H9 (cell line): ENCODE data around the gene MYL6B. TPM values are rescaled to one million over a fixed set of nuclear protein-coding genes. Genes with fewer than 3 reads are reported as not detected.

Experiments used
- DNase-seq: peaks from one replicate; pipeline ENCODE4 v3.0.0-alpha.2; 2017
- H2AFZ ChIP-seq: one replicate; pipeline ENCODE4 v1.6.1; 2013; ENCODE audit warnings: mild to moderate bottlenecking, low read length, control low read depth, moderate library complexity
- H2AK5ac ChIP-seq: 2 replicates; pipeline ENCODE4 v1.6.1; 2013; ENCODE audit warnings: low read length, control low read depth, mixed read lengths; ENCODE audit not compliant: insufficient read length
- H2BK120ac ChIP-seq: one replicate; pipeline ENCODE4 v1.6.1; 2013; ENCODE audit warnings: low read depth, mild to moderate bottlenecking, low read length, control low read depth, inconsistent platforms; ENCODE audit not compliant: poor library complexity, severe bottlenecking
- H2BK12ac ChIP-seq: 2 replicates; pipeline ENCODE4 v1.6.1; 2013; ENCODE audit warnings: low read length, control low read depth, mixed read lengths, low read depth; ENCODE audit not compliant: insufficient read length
- H2BK15ac ChIP-seq: 2 replicates; pipeline ENCODE4 v1.6.1; 2013; ENCODE audit warnings: low read depth, low read length, control low read depth
- H2BK20ac ChIP-seq: one replicate; pipeline ENCODE4 v1.6.1; 2013; ENCODE audit warnings: low read depth, mild to moderate bottlenecking, low read length, control low read depth, inconsistent platforms; ENCODE audit not compliant: poor library complexity, severe bottlenecking
- H2BK5ac ChIP-seq: 2 replicates; pipeline ENCODE4 v1.6.1; 2013; ENCODE audit warnings: low read length, control low read depth, mixed read lengths; ENCODE audit not compliant: insufficient read length
- H3K14ac ChIP-seq: 2 replicates; pipeline ENCODE4 v1.6.1; 2013; ENCODE audit warnings: low read length, control low read depth; ENCODE audit not compliant: insufficient read depth
- H3K18ac ChIP-seq: 2 replicates; pipeline ENCODE4 v1.6.1; 2013; ENCODE audit warnings: low read depth, mild to moderate bottlenecking, mixed read lengths, low read length, control low read depth; ENCODE audit not compliant: insufficient read length
- H3K23ac ChIP-seq: 2 replicates; pipeline ENCODE4 v1.6.1; 2013; ENCODE audit warnings: low read length, control low read depth, mixed read lengths, low read depth; ENCODE audit not compliant: insufficient read length
- H3K23me2 ChIP-seq: 2 replicates; pipeline ENCODE4 v1.6.1; 2013; ENCODE audit warnings: low read depth, mild to moderate bottlenecking, mixed read lengths, low read length, control low read depth; ENCODE audit not compliant: insufficient read length, poor library complexity, severe bottlenecking
- H3K27ac ChIP-seq: 2 replicates; pipeline ENCODE4 v1.5.1; 2013; ENCODE audit warnings: low read length, control low read depth, mixed read lengths, low read depth; ENCODE audit not compliant: insufficient read length
- H3K27me3 ChIP-seq: 2 replicates; pipeline ENCODE4 v1.6.1; 2013; ENCODE audit warnings: low read length, control low read depth, inconsistent platforms; ENCODE audit not compliant: insufficient read depth
- H3K4ac ChIP-seq: 2 replicates; pipeline ENCODE4 v1.6.1; 2013; ENCODE audit warnings: low read depth, mild to moderate bottlenecking, control low read depth, inconsistent platforms, low read length, moderate library complexity
- H3K4me1 ChIP-seq: 2 replicates; pipeline ENCODE4 v1.6.1; 2013; ENCODE audit warnings: low read length, control low read depth, inconsistent platforms; ENCODE audit not compliant: insufficient read depth
- H3K4me2 ChIP-seq: 2 replicates; pipeline ENCODE4 v1.6.1; 2013; ENCODE audit warnings: low read length, control low read depth, mixed read lengths; ENCODE audit not compliant: insufficient read length, insufficient read depth
- H3K56ac ChIP-seq: 2 replicates; pipeline ENCODE4 v1.6.1; 2013; ENCODE audit warnings: low read depth, mild to moderate bottlenecking, mixed read lengths, low read length, control low read depth; ENCODE audit not compliant: insufficient read length
- H3K79me1 ChIP-seq: 2 replicates; pipeline ENCODE4 v1.6.1; 2013; ENCODE audit warnings: low read depth, mild to moderate bottlenecking, moderate library complexity, low read length, control low read depth, inconsistent platforms; ENCODE audit not compliant: insufficient read depth, poor library complexity, severe bottlenecking
- H3K79me2 ChIP-seq: 2 replicates; pipeline ENCODE4 v1.6.1; 2013; ENCODE audit warnings: low read length, control low read depth, inconsistent platforms; ENCODE audit not compliant: insufficient read depth
- H3K9ac ChIP-seq: 2 replicates; pipeline ENCODE4 v1.6.1; 2013; ENCODE audit warnings: low read length, control low read depth, mixed read lengths; ENCODE audit not compliant: insufficient read length; ENCODE audit errors: extremely low read depth
- H3K9me3 ChIP-seq: one replicate; pipeline ENCODE4 v1.6.1; 2013; ENCODE audit warnings: low read depth, low read length, inconsistent platforms; ENCODE audit not compliant: control insufficient read depth
- H3T11ph ChIP-seq: one replicate; pipeline ENCODE4 v1.6.1; 2013; ENCODE audit warnings: mild to moderate bottlenecking, low read length, control low read depth, inconsistent platforms
- H4K20me1 ChIP-seq: one replicate; pipeline ENCODE4 v1.6.1; 2013; ENCODE audit not compliant: control insufficient read depth, insufficient read length, insufficient read depth
- H4K5ac ChIP-seq: 2 replicates; pipeline ENCODE4 v1.6.1; 2013; ENCODE audit warnings: low read depth, mild to moderate bottlenecking, mixed read lengths, low read length, control low read depth; ENCODE audit not compliant: insufficient read length
- H4K8ac ChIP-seq: replicated peaks from 2 replicates; pipeline ENCODE4 v1.6.1; 2013; ENCODE audit warnings: low read length, control low read depth, mixed read lengths, low read depth; ENCODE audit not compliant: insufficient read length
- H4K91ac ChIP-seq: 2 replicates; pipeline ENCODE4 v1.6.1; 2013; ENCODE audit warnings: low read depth, mild to moderate bottlenecking, moderate library complexity, mixed read lengths, low read length, control low read depth; ENCODE audit not compliant: insufficient read length
- H3K27ac Mint-ChIP-seq, 3 experiments: 2 replicates in 2 of 3; 3 replicates in 1 of 3; pipeline ENCODE4 v1.8.0; 2020 to 2021; ENCODE audit warnings: mixed read lengths in 3 of 3, mild to moderate bottlenecking in 1 of 3, moderate library complexity in 1 of 3
- H3K27me3 Mint-ChIP-seq: 2 replicates; pipeline ENCODE4 v1.8.0; 2021; ENCODE audit warnings: low read depth, mild to moderate bottlenecking, moderate library complexity, mixed read lengths
- H3K36me3 Mint-ChIP-seq, 3 experiments: 2 replicates in 2 of 3; 3 replicates in 1 of 3; pipeline ENCODE4 v1.8.0; 2020 to 2021; ENCODE audit warnings: low read depth in 3 of 3, mixed read lengths in 3 of 3; ENCODE audit not compliant: insufficient read depth in 1 of 3
- H3K4me1 Mint-ChIP-seq, 2 experiments: 2 replicates each; pipeline ENCODE4 v1.8.0; 2020; ENCODE audit warnings: mixed read lengths in 2 of 2
- H3K4me3 Mint-ChIP-seq, 2 experiments: 2 replicates in 1 of 2; 3 replicates in 1 of 2; pipeline ENCODE4 v1.8.0; 2020 to 2021; ENCODE audit warnings: mild to moderate bottlenecking in 2 of 2, mixed read lengths in 2 of 2, moderate library complexity in 1 of 2
- H3K9me3 Mint-ChIP-seq, 2 experiments: 2 replicates in 1 of 2; 3 replicates in 1 of 2; pipeline ENCODE4 v1.8.0; 2020; ENCODE audit warnings: mild to moderate bottlenecking in 2 of 2, mixed read lengths in 2 of 2, moderate library complexity in 1 of 2
- CTCF ChIP-seq: fragments of 200-600 bp; sonication (generic); conservative IDR thresholded peaks from 3 replicates; pipeline ENCODE4 v1.8.0; 2021; ENCODE audit warnings: antibody characterized with exemption, mild to moderate bottlenecking
- WGBS: extraction: QIAGEN DNeasy Blood & Tissue Kit; methylation state at CpG from one replicate; pipeline ENCODE4 v1.1.7; 2013; ENCODE audit warnings: missing lambda C conversion rate, low lambda C conversion rate, mixed read lengths; ENCODE audit not compliant: insufficient read length; ENCODE audit errors: extremely low coverage; 5-methylcytosine and 5-hydroxymethylcytosine counted together
- total RNA-seq: library from RNA; stranded (reverse); gene quantifications from 2 replicates; pipeline ENCODE4 v1.2.1, GENCODE V29; 2021

The MYL6B gene
- total RNA-seq, 1 experiment from 2014 or later: 165 TPM

- no peak for DNase-seq
- Histone ChIP-seq H3K27ac (no peak overlapping the region), H3K18ac (no peak overlapping the region), H2BK20ac (no peak overlapping the region), H2BK120ac (no peak overlapping the region), H3K4ac (no peak overlapping the region), H3K23ac (no peak overlapping the region), H3K56ac (no peak overlapping the region), H2AK5ac (no peak overlapping the region), H3K9ac (peak overlapping the region; percentile 98), H3T11ph (no peak overlapping the region), H4K20me1 (no peaks in the 10 kb centered on the region), H3K14ac (no peak overlapping the region), H3K4me2 (peak overlapping the region; percentile 80), H3K23me2 (peaks cover 15% of the 10 kb centered on the region), H3K4me1 (peaks cover 5% of the 10 kb centered on the region; the same call in 1 of the 2 replicates), H3K79me2 (peaks cover 3% of the 10 kb centered on the region; the same call in 1 of the 2 replicates), H3K27me3 (no peaks in the 10 kb centered on the region), H2BK12ac (no peak overlapping the region), H4K5ac (no peak overlapping the region), H2BK5ac (no peak overlapping the region), H2AFZ (no peak overlapping the region), H4K8ac (no peak overlapping the region), H2BK15ac (no peak overlapping the region), H3K79me1 (peaks cover 2% of the 10 kb centered on the region), H4K91ac (no peak overlapping the region), H3K9me3 (no peaks in the 10 kb centered on the region)
- Mint-ChIP-seq H3K4me3 (peak overlapping the region; percentile 93 to 96), H3K27ac (peak overlapping the region in 2 of 3 experiments; percentile 96 to 97; a peak in 4 of 7 replicates), H3K4me1 (peaks cover 46 to 64% of the 10 kb centered on the region in 2 experiments), H3K36me3 (peaks cover 64 to 82% (median 72%) of the 10 kb centered on the region in 3 experiments), H3K9me3 (peaks cover 0 to 4% of the 10 kb centered on the region in 2 experiments; a peak in 3 of 5 replicates), H3K27me3 (peaks cover 10% of the 10 kb centered on the region; the same call in 1 of the 2 replicates)
- no peak for TF ChIP-seq CTCF
- no CpG with 5 or more reads among the region's 7 CpGs for WGBS
These were observed 7.9 kb downstream of the MYL6B start for GRCh38 chr12:56160193-56160763.
